LNCaP clone FGC (cell line): ENCODE measurements around the gene NIPAL3.
A peak's percentile ranks its signal among the peaks of the same experiment; 100 is the strongest.

Experiments
- DNase-seq: peaks from one replicate; pipeline ENCODE4 v3.0.0-alpha.2; 2011; ENCODE audit warnings: low read depth
- H3K4me3 ChIP-seq: 2 replicates; pipeline ENCODE4 v1.5.1; 2011; ENCODE audit warnings: mild to moderate bottlenecking, low read depth, low read length, control low read depth
- TF ChIP-seq, protein P1 (sequence below): IDR thresholded peaks from 2 replicates; pipeline ENCODE4 v1.5.1; 2012; ENCODE audit warnings: mild to moderate bottlenecking; ENCODE audit not compliant: control insufficient read depth, insufficient read depth; ENCODE audit errors: extremely low read depth

Gene NIPAL3

GRCh38 chr1:24384251-24385090 lies 31.1 kb upstream of the NIPAL3 start:
- DNase-seq: no peak
- TF ChIP-seq, protein P1, sequence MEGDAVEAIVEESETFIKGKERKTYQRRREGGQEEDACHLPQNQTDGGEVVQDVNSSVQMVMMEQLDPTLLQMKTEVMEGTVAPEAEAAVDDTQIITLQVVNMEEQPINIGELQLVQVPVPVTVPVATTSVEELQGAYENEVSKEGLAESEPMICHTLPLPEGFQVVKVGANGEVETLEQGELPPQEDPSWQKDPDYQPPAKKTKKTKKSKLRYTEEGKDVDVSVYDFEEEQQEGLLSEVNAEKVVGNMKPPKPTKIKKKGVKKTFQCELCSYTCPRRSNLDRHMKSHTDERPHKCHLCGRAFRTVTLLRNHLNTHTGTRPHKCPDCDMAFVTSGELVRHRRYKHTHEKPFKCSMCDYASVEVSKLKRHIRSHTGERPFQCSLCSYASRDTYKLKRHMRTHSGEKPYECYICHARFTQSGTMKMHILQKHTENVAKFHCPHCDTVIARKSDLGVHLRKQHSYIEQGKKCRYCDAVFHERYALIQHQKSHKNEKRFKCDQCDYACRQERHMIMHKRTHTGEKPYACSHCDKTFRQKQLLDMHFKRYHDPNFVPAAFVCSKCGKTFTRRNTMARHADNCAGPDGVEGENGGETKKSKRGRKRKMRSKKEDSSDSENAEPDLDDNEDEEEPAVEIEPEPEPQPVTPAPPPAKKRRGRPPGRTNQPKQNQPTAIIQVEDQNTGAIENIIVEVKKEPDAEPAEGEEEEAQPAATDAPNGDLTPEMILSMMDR: no peak

GRCh38 chr1:24385160-24385940 lies 30.3 kb upstream of the NIPAL3 start:
- H3K4me3 ChIP-seq: no peak overlapping the region
- no peak for DNase-seq
- TF ChIP-seq, protein P1: peak; percentile 60

More at GRCh38 chr1:24384251-24385090, 31.1 kb upstream of the NIPAL3 start:
- no peak overlapping the region for H3K4me3 ChIP-seq

DNA sequence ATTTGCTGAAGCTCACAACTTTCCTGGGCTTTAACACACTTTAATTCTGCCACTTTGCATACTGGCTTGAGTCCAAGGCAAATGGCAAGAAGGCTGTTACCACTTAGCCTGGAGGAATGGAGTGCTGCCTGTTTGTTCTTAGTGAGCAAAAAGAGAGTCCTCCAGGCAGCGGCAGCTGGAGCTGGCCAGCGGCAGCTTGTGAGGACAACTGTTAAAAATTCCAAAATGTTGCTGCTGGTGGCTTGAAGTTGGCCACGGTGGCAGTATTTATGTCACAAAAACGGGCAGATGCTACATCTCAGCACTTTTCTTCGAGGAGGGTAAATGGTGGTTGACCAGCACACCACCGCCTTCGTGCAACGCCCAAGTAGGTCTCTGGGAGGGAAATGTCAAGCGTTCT lies 29.4 kb upstream of the NIPAL3 start:
- H3K4me3 ChIP-seq: no peak overlapping the region
- TF ChIP-seq, protein P1: no peak
- DNase-seq: no peak

DNA sequence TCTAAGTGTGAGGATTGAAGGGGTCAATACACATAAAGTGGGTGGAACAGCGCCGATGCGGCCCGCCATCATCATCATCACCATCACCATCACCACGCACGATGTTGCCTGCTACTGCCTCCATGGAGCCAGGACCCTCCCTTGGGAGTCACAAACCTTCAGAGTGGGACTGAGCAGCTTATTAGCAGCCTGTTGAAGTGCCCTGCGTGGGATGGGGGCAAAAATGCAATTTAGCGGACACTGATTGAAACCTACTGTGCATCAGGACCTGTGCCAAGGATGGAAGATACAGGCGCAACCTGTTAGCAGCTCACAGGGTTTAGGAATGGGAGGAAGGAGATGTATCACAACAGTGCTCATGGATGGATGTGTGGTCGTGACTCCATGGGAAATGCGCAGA lies 28.7 kb upstream of the NIPAL3 start:
- H3K4me3 ChIP-seq: no peak overlapping the region
- DNase-seq: no peak

GRCh38 chr1:24387636-24388175 lies 27.9 kb upstream of the NIPAL3 start:
- DNase-seq: no peak
- TF ChIP-seq, protein P1: no peak
- no peak overlapping the region for H3K4me3 ChIP-seq

More for the DNA sequence above, 28.7 kb upstream of the NIPAL3 start:
- TF ChIP-seq, protein P1: no peak

- no peak for DNase-seq
- no peak overlapping the region for H3K4me3 ChIP-seq
- TF ChIP-seq, protein P1: no peak
These were observed 27.2 kb upstream of the NIPAL3 start for GRCh38 chr1:24388331-24388885.
